IPS-20b (cell line): ENCODE results near the gene SULT1A1.
"Not testable (repeated sequence)": the region's sequence is repeated elsewhere in the genome, so short reads cannot be mapped to it uniquely, and the experiment has no call there.

Experiments
- H3K27ac ChIP-seq: one replicate; pipeline ENCODE4 v1.5.1; 2013; ENCODE audit warnings: low read length
- H3K27me3 ChIP-seq: 2 replicates; pipeline ENCODE4 v1.6.1; 2013; ENCODE audit warnings: mild to moderate bottlenecking, low read length, inconsistent platforms; ENCODE audit not compliant: insufficient read depth
- H3K36me3 ChIP-seq: 2 replicates; pipeline ENCODE4 v1.6.1; 2013; ENCODE audit warnings: low read depth, mild to moderate bottlenecking, inconsistent platforms, low read length, moderate library complexity; ENCODE audit not compliant: insufficient read depth
- H3K4me1 ChIP-seq: 2 replicates; pipeline ENCODE4 v1.6.1; 2013; ENCODE audit warnings: mild to moderate bottlenecking, control low read depth, inconsistent platforms, low read length, moderate library complexity; ENCODE audit not compliant: insufficient read depth
- H3K4me3 ChIP-seq: 2 replicates; pipeline ENCODE4 v1.5.1; 2013; ENCODE audit warnings: mild to moderate bottlenecking, low read length, inconsistent platforms
- H3K9ac ChIP-seq: 2 replicates; pipeline ENCODE4 v1.6.1; 2013; ENCODE audit warnings: low read depth, mild to moderate bottlenecking, inconsistent platforms, low read length, moderate library complexity
- H3K9me3 ChIP-seq: 2 replicates; pipeline ENCODE4 v1.6.1; 2013; ENCODE audit warnings: mild to moderate bottlenecking, low read depth, low read length, inconsistent platforms; ENCODE audit not compliant: insufficient read depth

Gene SULT1A1

GRCh38 chr16:28616636-28617035 is 6.8 kb upstream of the SULT1A1 start:
- Histone ChIP-seq H3K4me3 (no peak overlapping the region), H3K4me1 (peaks cover 10% of the 10 kb centered on the region), H3K36me3 (no peaks in the 10 kb centered on the region), H3K27me3 (no peaks in the 10 kb centered on the region), H3K9ac (no peak overlapping the region), H3K27ac (no peak overlapping the region), H3K9me3 (no peaks in the 10 kb centered on the region)

- not testable (repeated sequence) for H3K4me3 ChIP-seq, H3K27me3 ChIP-seq, H3K27ac ChIP-seq, H3K9me3 ChIP-seq, H3K36me3 ChIP-seq, H3K9ac ChIP-seq
- peaks cover 10% of the 10 kb centered on the region for H3K4me1 ChIP-seq
These were observed 6.4 kb upstream of the SULT1A1 start for GRCh38 chr16:28616224-28616577.

GRCh38 chr16:28615486-28616223 is 5.8 kb upstream of the SULT1A1 start:
- not testable (repeated sequence) for H3K27ac ChIP-seq, H3K36me3 ChIP-seq, H3K27me3 ChIP-seq, H3K9me3 ChIP-seq, H3K9ac ChIP-seq, H3K4me3 ChIP-seq
- H3K4me1 ChIP-seq: peaks cover 10% of the 10 kb centered on the region

GRCh38 chr16:28614561-28614960 is 4.7 kb upstream of the SULT1A1 start:
- H3K4me1 ChIP-seq: peaks cover 10% of the 10 kb centered on the region
- not testable (repeated sequence) for H3K9me3 ChIP-seq, H3K27ac ChIP-seq, H3K4me3 ChIP-seq, H3K9ac ChIP-seq, H3K27me3 ChIP-seq, H3K36me3 ChIP-seq

- not testable (repeated sequence) for H3K9me3 ChIP-seq, H3K36me3 ChIP-seq, H3K9ac ChIP-seq, H3K4me3 ChIP-seq, H3K27me3 ChIP-seq, H3K27ac ChIP-seq
- peaks cover 10% of the 10 kb centered on the region for H3K4me1 ChIP-seq
These were observed 4.1 kb upstream of the SULT1A1 start for GRCh38 chr16:28613912-28614311.

GRCh38 chr16:28612359-28613280 is 2.8 kb upstream of the SULT1A1 start:
- not testable (repeated sequence) for H3K4me1 ChIP-seq, H3K36me3 ChIP-seq, H3K27ac ChIP-seq, H3K4me3 ChIP-seq, H3K27me3 ChIP-seq, H3K9ac ChIP-seq, H3K9me3 ChIP-seq

- H3K9ac ChIP-seq: no peak overlapping the region
- no peaks in the 10 kb centered on the region for H3K27me3 ChIP-seq
- no peaks in the 10 kb centered on the region for H3K9me3 ChIP-seq
- no peaks in the 10 kb centered on the region for H3K36me3 ChIP-seq
- no peak overlapping the region for H3K4me3 ChIP-seq
- no peak overlapping the region for H3K27ac ChIP-seq
- no peaks in the 10 kb centered on the region; the same call in 1 of the 2 replicates for H3K4me1 ChIP-seq
These were observed 849 bp upstream of the SULT1A1 start for GRCh38 chr16:28610595-28611191.

- not testable (repeated sequence) for H3K4me3 ChIP-seq, H3K4me1 ChIP-seq, H3K9me3 ChIP-seq, H3K27me3 ChIP-seq, H3K27ac ChIP-seq, H3K36me3 ChIP-seq, H3K9ac ChIP-seq
These were observed 812 bp downstream of the SULT1A1 start for GRCh38 chr16:28608867-28609596.

GRCh38 chr16:28608496-28608808 is 1.4 kb downstream of the SULT1A1 start:
- H3K27ac ChIP-seq, H3K4me1 ChIP-seq, H3K9ac ChIP-seq, H3K9me3 ChIP-seq, H3K36me3 ChIP-seq, H3K4me3 ChIP-seq, H3K27me3 ChIP-seq: not testable (repeated sequence)

- not testable (repeated sequence) for H3K9ac ChIP-seq, H3K27me3 ChIP-seq, H3K27ac ChIP-seq, H3K4me1 ChIP-seq, H3K9me3 ChIP-seq, H3K36me3 ChIP-seq, H3K4me3 ChIP-seq
These were observed 2.0 kb downstream of the SULT1A1 start for GRCh38 chr16:28607681-28608495.

- H3K9ac ChIP-seq: no peak overlapping the region
- no peaks in the 10 kb centered on the region for H3K9me3 ChIP-seq
- H3K27me3 ChIP-seq: no peaks in the 10 kb centered on the region
- H3K4me3 ChIP-seq: no peak overlapping the region
- no peak overlapping the region for H3K27ac ChIP-seq
- no peaks in the 10 kb centered on the region for H3K36me3 ChIP-seq
- H3K4me1 ChIP-seq: no peaks in the 10 kb centered on the region; the same call in 1 of the 2 replicates
These were observed 2.7 kb downstream of the SULT1A1 start for GRCh38 chr16:28607116-28607623.
